Neuronal stem cell (in vitro differentiated cells): Measurements from ENCODE around the gene TEX26.

Source experiments
- DNase-seq: peaks from one replicate; pipeline ENCODE4 v3.0.0-alpha.2; 2013; ENCODE audit warnings: low spot score
- H2AFZ ChIP-seq: one replicate; pipeline ENCODE4 v1.6.1; 2013; ENCODE audit warnings: mild to moderate bottlenecking, low read length, inconsistent platforms
- H2AK5ac ChIP-seq: 2 replicates; pipeline ENCODE4 v1.6.1; 2013; ENCODE audit warnings: low read depth, mild to moderate bottlenecking, inconsistent platforms, low read length, moderate library complexity, mixed read lengths
- H2BK120ac ChIP-seq: 2 replicates; pipeline ENCODE4 v1.6.1; 2013; ENCODE audit warnings: low read depth, mild to moderate bottlenecking, inconsistent platforms, low read length, moderate library complexity, mixed read lengths
- H2BK12ac ChIP-seq: one replicate; pipeline ENCODE4 v1.6.1; 2013; ENCODE audit warnings: low read length, inconsistent platforms
- H2BK15ac ChIP-seq: 2 replicates; pipeline ENCODE4 v1.6.1; 2013; ENCODE audit warnings: mild to moderate bottlenecking, low read length, inconsistent platforms, mixed read lengths
- H2BK5ac ChIP-seq: one replicate; pipeline ENCODE4 v1.6.1; 2013; ENCODE audit warnings: inconsistent platforms, mild to moderate bottlenecking, low read length, moderate library complexity
- H3K14ac ChIP-seq: one replicate; pipeline ENCODE4 v1.6.1; 2013; ENCODE audit warnings: low read length, inconsistent platforms
- H3K18ac ChIP-seq: 2 replicates; pipeline ENCODE4 v1.6.1; 2013; ENCODE audit warnings: low read length, inconsistent platforms
- H3K23ac ChIP-seq: 2 replicates; pipeline ENCODE4 v1.6.1; 2013; ENCODE audit warnings: low read depth, mild to moderate bottlenecking, mixed read lengths, low read length, inconsistent platforms; ENCODE audit not compliant: poor library complexity
- H3K27ac ChIP-seq: replicated peaks from 3 replicates; pipeline ENCODE4 v1.5.1; 2013; ENCODE audit warnings: low read length, inconsistent platforms
- H3K27me3 ChIP-seq, 3 experiments: 2 replicates each; pipeline ENCODE4 v1.6.1; 2013; ENCODE audit warnings: low read length in 3 of 3, mild to moderate bottlenecking in 2 of 3, inconsistent platforms in 1 of 3, low read depth in 1 of 3, mixed read lengths in 1 of 3, moderate library complexity in 1 of 3; ENCODE audit not compliant: control insufficient read depth in 3 of 3, insufficient read depth in 3 of 3
- H3K36me3 ChIP-seq, 2 donors: replicated peaks in 1 of 2; 2 replicates each; pipeline ENCODE4 v1.6.1; 2013; ENCODE audit warnings: low read length in 2 of 2; ENCODE audit not compliant: control insufficient read depth in 2 of 2, insufficient read depth in 2 of 2
- H3K4ac ChIP-seq: 2 replicates; pipeline ENCODE4 v1.6.1; 2013; ENCODE audit warnings: inconsistent platforms, mild to moderate bottlenecking, low read length, moderate library complexity
- H3K4me1 ChIP-seq, 2 donors: 1 replicate in 1 of 2; 2 replicates in 1 of 2; pipeline ENCODE4 v1.6.1; 2013; ENCODE audit warnings: low read length in 2 of 2, low read depth in 1 of 2; ENCODE audit not compliant: control insufficient read depth in 2 of 2, insufficient read depth in 1 of 2
- H3K4me2 ChIP-seq: one replicate; pipeline ENCODE4 v1.6.1; 2013; ENCODE audit warnings: mild to moderate bottlenecking, low read length, inconsistent platforms; ENCODE audit not compliant: insufficient read depth, poor library complexity, severe bottlenecking
- H3K4me3 ChIP-seq, 2 donors: 2 replicates each; pipeline ENCODE4 v1.5.1; 2013; ENCODE audit warnings: low read length in 2 of 2, mild to moderate bottlenecking in 2 of 2, inconsistent platforms in 1 of 2, moderate library complexity in 1 of 2
- H3K79me1 ChIP-seq: one replicate; pipeline ENCODE4 v1.6.1; 2013; ENCODE audit warnings: low read depth, mild to moderate bottlenecking, inconsistent platforms, low read length, moderate library complexity
- H3K9ac ChIP-seq: one replicate; pipeline ENCODE4 v1.6.1; 2013; ENCODE audit warnings: mild to moderate bottlenecking, low read depth, low read length, inconsistent platforms; ENCODE audit not compliant: poor library complexity
- H3K9me3 ChIP-seq, 2 donors: replicated peaks in 1 of 2; 2 replicates each; pipeline versions ENCODE3 to v1.6.1; 2013; ENCODE audit warnings: low read length in 2 of 2, mild to moderate bottlenecking in 2 of 2, inconsistent platforms in 1 of 2, low read depth in 1 of 2, mixed read lengths in 1 of 2, moderate library complexity in 1 of 2; ENCODE audit not compliant: control insufficient read depth in 2 of 2, insufficient read depth in 1 of 2
- H4K8ac ChIP-seq: one replicate; pipeline ENCODE4 v1.6.1; 2013; ENCODE audit warnings: low read depth, mild to moderate bottlenecking, inconsistent platforms, low read length, moderate library complexity
- H4K91ac ChIP-seq: one replicate; pipeline ENCODE4 v1.6.1; 2013; ENCODE audit warnings: low read length, low read depth, mild to moderate bottlenecking, inconsistent platforms; ENCODE audit not compliant: poor library complexity
- WGBS, 2 donors: extraction: QIAGEN DNeasy Blood & Tissue Kit; methylation state at CpG; one replicate each; pipeline ENCODE4 v1.1.7; 2013; ENCODE audit warnings: missing lambda C conversion rate in 2 of 2, mixed read lengths in 1 of 2; ENCODE audit not compliant: insufficient read length in 2 of 2, insufficient replicate concordance in 1 of 2; ENCODE audit errors: extremely low coverage in 2 of 2; 5-methylcytosine and 5-hydroxymethylcytosine counted together

The TEX26 gene

GRCh38 chr13:30933354-30933670 lies 856 bp downstream of the TEX26 start:
- peak overlapping the region; percentile 50 for H2AFZ ChIP-seq
- no peak overlapping the region for H3K4ac ChIP-seq
- no peak overlapping the region for H4K8ac ChIP-seq
- H3K27ac ChIP-seq = no peak overlapping the region
- H4K91ac ChIP-seq = no peak overlapping the region
- no peak overlapping the region for H3K23ac ChIP-seq
- DNase-seq = no peak
- H3K18ac ChIP-seq = no peak overlapping the region
- H3K27me3 ChIP-seq = no peaks in the 10 kb centered on the region
- no CpG with 5 or more reads among the region's 3 CpGs for WGBS, 2 donors
- H3K9ac ChIP-seq = no peak overlapping the region
- H2BK12ac ChIP-seq = no peak overlapping the region
- no peak overlapping the region for H2BK120ac ChIP-seq
- H3K4me3 ChIP-seq = no peak overlapping the region
- H3K14ac ChIP-seq = no peak overlapping the region
- H3K4me1 ChIP-seq = peaks cover 2 to 9% of the 10 kb centered on the region in 2 donors
- H3K79me1 ChIP-seq = no peaks in the 10 kb centered on the region
- H2BK5ac ChIP-seq = no peak overlapping the region
- H3K4me2 ChIP-seq = no peak overlapping the region
- no peaks in the 10 kb centered on the region for H3K36me3 ChIP-seq
- no peaks in the 10 kb centered on the region for H3K9me3 ChIP-seq
- H2AK5ac ChIP-seq = no peak overlapping the region
- H2BK15ac ChIP-seq = no peak overlapping the region

- Histone ChIP-seq H3K4me1 (peaks cover 2 to 9% of the 10 kb centered on the region in 2 donors), H4K8ac (no peak overlapping the region), H3K14ac (peak overlapping the region; percentile 15), H2BK12ac (no peak overlapping the region), H3K79me1 (no peaks in the 10 kb centered on the region), H2BK15ac (no peak overlapping the region), H3K9ac (no peak overlapping the region), H4K91ac (no peak overlapping the region), H2AFZ (peak overlapping the region; percentile 30), H3K4me2 (no peak overlapping the region), H3K4me3 (no peak overlapping the region), H2AK5ac (no peak overlapping the region), H3K27ac (no peak overlapping the region), H3K36me3 (no peaks in the 10 kb centered on the region), H3K27me3 (no peaks in the 10 kb centered on the region), H3K4ac (no peak overlapping the region), H2BK120ac (no peak overlapping the region), H3K23ac (no peak overlapping the region), H2BK5ac (no peak overlapping the region), H3K9me3 (no peaks in the 10 kb centered on the region), H3K18ac (no peak overlapping the region)
- WGBS, 2 donors = no CpG with 5 or more reads among the region's 6 CpGs
- no peak for DNase-seq
Measured at GRCh38 chr13:30934381-30934780, 1.9 kb downstream of the TEX26 start.

- no CpG with 5 or more reads among the region's 3 CpGs for WGBS, 2 donors
Measured at GRCh38 chr13:30934803-30935202, 2.3 kb downstream of the TEX26 start.

GRCh38 chr13:30936971-30937370 lies 4.5 kb downstream of the TEX26 start:
- Histone ChIP-seq H4K91ac (no peak overlapping the region), H3K4me2 (no peak overlapping the region), H4K8ac (no peak overlapping the region), H2BK120ac (no peak overlapping the region), H3K4me3 (no peak overlapping the region), H2BK12ac (no peak overlapping the region), H3K27me3 (no peaks in the 10 kb centered on the region), H2AFZ (no peak overlapping the region), H3K23ac (no peak overlapping the region), H2BK5ac (no peak overlapping the region), H3K18ac (no peak overlapping the region), H3K36me3 (no peaks in the 10 kb centered on the region), H3K14ac (no peak overlapping the region), H2AK5ac (no peak overlapping the region), H3K4me1 (peaks cover 2 to 8% of the 10 kb centered on the region in 2 donors), H3K4ac (no peak overlapping the region), H2BK15ac (no peak overlapping the region), H3K79me1 (no peaks in the 10 kb centered on the region), H3K9ac (no peak overlapping the region), H3K9me3 (no peaks in the 10 kb centered on the region), H3K27ac (no peak overlapping the region)
- DNase-seq = no peak
- WGBS, 2 donors = no CpG with 5 or more reads among the region's 4 CpGs

More at GRCh38 chr13:30934803-30935202, 2.3 kb downstream of the TEX26 start:
- H3K36me3 ChIP-seq = no peaks in the 10 kb centered on the region
- peak overlapping the region in 1 of 2 donors; percentile 14 for H3K4me3 ChIP-seq
- H3K23ac ChIP-seq = no peak overlapping the region
- peaks cover 2 to 9% of the 10 kb centered on the region in 2 donors for H3K4me1 ChIP-seq
- no peak overlapping the region for H4K91ac ChIP-seq
- no peak overlapping the region for H2BK12ac ChIP-seq
- H3K4ac ChIP-seq = no peak overlapping the region
- H3K27me3 ChIP-seq = no peaks in the 10 kb centered on the region
- no peak for DNase-seq
- H4K8ac ChIP-seq = no peak overlapping the region
- H2BK120ac ChIP-seq = no peak overlapping the region
- H2AFZ ChIP-seq = peak overlapping the region; percentile 30
- H3K18ac ChIP-seq = peak overlapping the region; percentile 62
- no peak overlapping the region for H3K4me2 ChIP-seq
- no peak overlapping the region for H3K27ac ChIP-seq
- H2AK5ac ChIP-seq = no peak overlapping the region
- no peaks in the 10 kb centered on the region for H3K9me3 ChIP-seq
- no peak overlapping the region for H2BK5ac ChIP-seq
- H2BK15ac ChIP-seq = no peak overlapping the region
- H3K9ac ChIP-seq = no peak overlapping the region
- H3K14ac ChIP-seq = peak overlapping the region; percentile 15
- H3K79me1 ChIP-seq = no peaks in the 10 kb centered on the region
